ENCODE results near the gene BFAR. TPM values are rescaled to one million over a fixed set of nuclear protein-coding genes. Genes with fewer than 3 reads are reported as not detected.
"Not testable (repeated sequence)": the region's sequence is repeated elsewhere in the genome, so short reads cannot be mapped to it uniquely, and the experiment has no call there.

BFAR gene
- total RNA-seq = 10 to 100 TPM; 41.8 to 45.4 TPM
- long read RNA-seq, donor 1, transcript BFAR-201 (8 exons, 3,039 nt) = major isoform, 10 of 16 reads
- long read RNA-seq, donor 1, partial matches to known transcripts = 2 of 16 reads
- long read RNA-seq, donor 1, other reads (novel, unspliced or antisense) = 3 of 16 reads
- long read RNA-seq, donor 2, transcript BFAR-201 (8 exons, 3,039 nt) = major isoform, 53 of 103 reads
- long read RNA-seq, donor 2, transcript BFAR-203 (4 exons, 1,414 nt) = minor isoform, 13 of 103 reads
- long read RNA-seq, donor 2, partial matches to known transcripts = 15 of 103 reads
- long read RNA-seq, donor 2, other reads (novel, unspliced or antisense) = 17 of 103 reads

- intact Hi-C loops (cut with DNase I) = no loop called here
- DNase-seq (ENCODE audit: low spot score) = peak; percentile 100
These were observed at the start of gene BFAR for GRCh38 chr16:14632693-14633569. TSS of gene BFAR (plus strand) at chr16:14632951. CDS start at chr16:14644347, 11,396 bp downstream.

DNA sequence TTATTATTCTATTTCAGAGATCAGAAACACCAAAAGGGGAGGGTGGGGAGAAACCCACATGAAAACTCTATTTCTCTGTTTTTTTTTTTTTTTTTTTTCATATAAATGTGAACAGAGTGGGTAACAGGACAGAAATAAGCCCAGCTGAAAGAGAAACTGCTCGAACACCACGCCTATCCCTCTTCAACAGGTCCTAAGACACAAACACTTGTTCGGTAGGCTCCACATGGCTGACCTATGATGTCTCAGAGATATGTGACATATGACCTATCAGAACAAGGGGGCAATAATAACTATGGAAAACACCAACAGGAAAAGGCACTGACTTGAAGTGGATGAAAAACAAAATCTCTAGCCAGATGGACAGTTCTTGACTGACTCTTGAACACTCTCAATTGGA is 47.5 kb upstream of the BFAR start:
- intact Hi-C loops (cut with DNase I) = no loop called here
- no peak for DNase-seq (ENCODE audit: low spot score)

GRCh38 chr16:14586637-14587305 is 46.0 kb upstream of the BFAR start:
- intact Hi-C loops (cut with DNase I) = no loop called here
- no peak for DNase-seq (ENCODE audit: low spot score)

- DNase-seq (ENCODE audit: low spot score) = no peak
- intact Hi-C loops (cut with DNase I) = no loop called here
These were observed 32.6 kb upstream of the BFAR start for GRCh38 chr16:14600164-14600563.

DNA sequence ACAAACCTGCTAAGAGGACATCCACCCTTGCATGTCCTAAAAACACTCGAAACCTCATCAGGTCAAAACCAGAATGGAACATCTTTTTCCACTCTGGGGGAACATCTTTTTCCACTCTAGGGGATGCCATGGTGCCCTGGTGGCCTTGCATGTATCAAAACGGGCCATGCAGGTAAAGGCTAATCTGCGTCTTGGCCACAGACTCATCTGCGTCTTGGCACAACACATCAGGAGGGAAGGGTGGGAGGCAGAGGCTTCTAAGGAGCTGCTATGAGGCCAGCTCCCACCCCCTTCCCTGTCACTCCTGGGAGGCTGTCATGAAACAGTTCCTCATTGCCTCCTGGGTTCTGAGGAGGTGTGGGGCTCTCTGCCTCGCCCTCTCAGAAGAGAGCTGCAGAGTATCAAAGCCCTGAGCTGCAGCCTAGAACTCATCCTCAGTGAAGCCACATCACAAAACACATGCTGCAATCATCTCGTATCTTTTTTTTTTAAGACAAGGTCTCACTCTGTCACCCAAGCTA is 30.2 kb upstream of the BFAR start:
- intact Hi-C loops (cut with DNase I) = no loop called here

DNA sequence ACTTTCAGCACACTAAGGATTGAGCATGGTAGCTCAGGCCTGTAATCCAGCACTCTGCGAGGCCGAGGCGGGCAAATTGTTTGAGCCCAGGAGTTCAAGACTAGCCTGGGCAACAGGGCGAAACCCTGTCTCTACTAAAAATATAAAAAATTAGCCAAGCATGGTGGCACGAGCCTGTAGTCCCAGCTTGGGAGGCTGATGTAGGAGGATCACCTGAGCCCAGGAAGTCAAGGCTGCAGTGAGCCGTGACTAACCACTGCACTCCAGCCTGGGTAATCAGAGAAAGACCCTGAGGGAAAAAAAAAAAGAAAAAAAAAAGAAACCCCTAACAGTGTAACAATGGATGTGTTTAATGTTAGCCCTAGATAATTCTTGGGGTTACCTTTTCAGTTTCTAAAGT is 26.6 kb upstream of the BFAR start:
- intact Hi-C loops (cut with DNase I) = no loop called here
- DNase-seq (ENCODE audit: low spot score) = no peak

More for the DNA sequence above, 30.2 kb upstream of the BFAR start:
- DNase-seq (ENCODE audit: low spot score) = no peak

DNA sequence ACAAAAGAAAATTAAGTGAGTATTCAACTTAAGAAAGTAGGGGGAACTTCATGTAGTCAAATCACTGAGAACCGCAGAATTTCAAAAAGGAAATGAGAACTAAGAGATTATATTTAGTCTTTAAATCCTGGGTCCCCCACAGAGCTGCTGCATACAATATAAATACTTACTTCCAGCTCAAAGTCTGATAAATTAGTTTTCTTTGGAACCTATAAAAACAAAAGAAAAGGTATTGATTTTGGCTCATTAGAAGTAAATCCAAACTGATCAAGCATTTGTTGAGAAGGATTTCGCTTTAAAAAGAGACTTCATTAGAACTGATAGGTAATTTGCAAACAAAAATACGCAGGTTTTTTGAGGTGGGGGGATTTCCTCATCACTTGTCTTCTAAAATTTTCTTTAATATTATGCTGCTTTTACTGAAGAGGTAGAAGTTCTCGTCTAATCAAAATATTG is 24.6 kb upstream of the BFAR start:
- DNase-seq (ENCODE audit: low spot score) = no peak
- intact Hi-C loops (cut with DNase I) = no loop called here

DNA sequence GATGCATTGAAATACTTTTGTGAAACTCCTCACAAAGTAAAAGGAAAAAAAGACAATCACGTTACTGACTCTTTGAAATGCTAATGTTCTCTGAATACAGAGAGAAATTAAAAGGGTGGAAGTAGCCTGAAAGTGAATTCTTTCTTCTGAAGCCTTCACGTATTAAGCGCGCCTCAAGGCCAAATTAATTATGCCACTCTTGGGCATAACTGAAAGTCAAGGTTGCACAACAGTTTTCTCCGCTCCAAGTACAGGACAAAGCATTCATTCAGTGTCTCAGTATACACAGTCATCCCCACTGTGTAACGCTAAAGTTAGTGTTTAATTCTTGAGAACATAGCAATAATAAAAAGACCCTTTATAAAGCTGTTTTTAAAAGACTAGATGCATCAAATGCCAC is 24.1 kb upstream of the BFAR start:
- no peak for DNase-seq (ENCODE audit: low spot score)
- intact Hi-C loops (cut with DNase I) = no loop called here

DNA sequence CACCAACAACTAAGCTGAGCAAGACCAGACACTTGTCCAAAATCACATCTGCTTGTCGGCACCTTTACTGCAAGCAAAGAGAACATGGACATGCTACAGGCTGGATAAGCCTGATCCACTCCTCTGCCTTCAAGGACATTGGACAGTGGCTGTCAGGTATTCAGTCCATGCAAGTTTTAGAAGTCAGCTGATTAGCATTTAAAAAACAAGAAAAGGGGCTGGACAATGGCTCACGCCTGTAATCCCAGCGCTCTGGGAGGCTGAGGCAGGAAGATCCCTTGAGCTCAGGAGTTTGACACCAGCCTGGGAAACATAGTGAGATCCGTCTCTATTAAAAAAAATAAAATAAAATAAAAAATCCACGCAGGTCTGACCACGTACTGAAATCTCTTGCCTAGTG is 23.0 kb upstream of the BFAR start:
- intact Hi-C loops (cut with DNase I) = loop anchor here in 1 of 2 donors (2.0 kb wide), 1 partner anchor 65 kb away; no protein-coding TSS in a partner anchor
- no peak for DNase-seq (ENCODE audit: low spot score)

GRCh38 chr16:14611660-14612059 is 21.1 kb upstream of the BFAR start:
- no peak for DNase-seq (ENCODE audit: low spot score)
- intact Hi-C loops (cut with DNase I) = loop anchor here in 1 of 2 donors (2.0 kb wide), 1 partner anchor 63 kb away; no protein-coding TSS in a partner anchor

DNA sequence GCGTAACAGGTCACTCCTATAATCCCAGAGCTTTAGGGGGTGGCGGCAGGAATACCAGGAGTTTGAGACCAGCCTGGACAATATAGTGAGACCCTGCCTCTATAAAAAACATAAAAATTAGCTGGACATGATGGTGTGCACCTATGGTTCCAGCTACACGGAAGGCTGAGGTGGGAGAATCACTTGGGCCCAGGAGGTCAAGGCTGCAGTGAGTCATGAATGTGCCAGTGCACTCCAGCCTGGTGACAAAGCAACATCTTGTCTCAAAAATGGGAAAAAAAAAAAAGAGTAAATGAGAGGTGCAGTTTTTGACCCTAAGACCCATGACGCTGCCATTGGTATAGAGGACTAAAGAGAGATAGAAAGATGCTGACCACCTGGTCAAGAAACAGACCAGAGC is 18.8 kb upstream of the BFAR start:
- DNase-seq (ENCODE audit: low spot score) = no peak
- intact Hi-C loops (cut with DNase I) = no loop called here

- no peak for DNase-seq (ENCODE audit: low spot score)
- intact Hi-C loops (cut with DNase I) = no loop called here
These were observed 16.5 kb upstream of the BFAR start for GRCh38 chr16:14616280-14616679.

GRCh38 chr16:14618566-14618965 is 14.2 kb upstream of the BFAR start:
- DNase-seq (ENCODE audit: low spot score) = no peak
- intact Hi-C loops (cut with DNase I) = no loop called here

GRCh38 chr16:14627078-14627477 is 5.7 kb upstream of the BFAR start:
- intact Hi-C loops (cut with DNase I) = no loop called here
- DNase-seq (ENCODE audit: low spot score) = no peak

- DNase-seq (ENCODE audit: low spot score) = no peak
- intact Hi-C loops (cut with DNase I) = no loop called here
These were observed 3.7 kb upstream of the BFAR start for GRCh38 chr16:14628806-14629611.

GRCh38 chr16:14629612-14629918 is 3.2 kb upstream of the BFAR start:
- DNase-seq (ENCODE audit: low spot score) = no peak
- intact Hi-C loops (cut with DNase I) = no loop called here

- intact Hi-C loops (cut with DNase I) = no loop called here
These were observed 2.7 kb upstream of the BFAR start, which contains the start of gene PARN for GRCh38 chr16:14629919-14630619. TSS of gene PARN (minus strand) at chr16:14630260. CDS start at chr16:14630125, 135 bp downstream.

GRCh38 chr16:14630620-14631330 is 2.0 kb upstream of the BFAR start:
- DNase-seq (ENCODE audit: low spot score); intact Hi-C loops (cut with DNase I): not testable (repeated sequence)

More at GRCh38 chr16:14629919-14630619, 2.7 kb upstream of the BFAR start, which contains the start of gene PARN:
- DNase-seq (ENCODE audit: low spot score) = peak; percentile 99

Data from posterior vena cava (tissue), 2 donors.